PFSK-1 (cell line): Measurements from ENCODE around the gene MLF2.

Source experiments
- FOXP2 ChIP-seq: optimal IDR thresholded peaks from 2 replicates; pipeline ENCODE3; 2011; ENCODE audit warnings: borderline replicate concordance, control low read depth, inconsistent platforms; ENCODE audit not compliant: insufficient read depth; ENCODE audit errors: extremely low read length, extremely low read depth
- POLR2AphosphoS5 ChIP-seq: IDR thresholded peaks from 2 replicates; pipeline ENCODE4 v1.6.1; 2012; ENCODE audit warnings: low read depth, mild to moderate bottlenecking, control low read depth, low read length, moderate library complexity
- REST ChIP-seq, 2 experiments: IDR thresholded peaks; 2 replicates each; pipeline versions ENCODE4 v1.6.1 to v1.8.0; 2011 to 2012; ENCODE audit warnings: low read depth in 2 of 2, low read length in 2 of 2, control low read depth in 1 of 2, inconsistent platforms in 1 of 2, mild to moderate bottlenecking in 1 of 2, moderate library complexity in 1 of 2; ENCODE audit not compliant: insufficient read depth in 1 of 2
- SIN3A ChIP-seq: IDR thresholded peaks from 2 replicates; pipeline ENCODE4 v1.6.1; 2012; ENCODE audit warnings: mild to moderate bottlenecking, low read length, moderate library complexity, borderline replicate concordance; ENCODE audit not compliant: insufficient read depth
- TAF1 ChIP-seq: IDR thresholded peaks from 2 replicates; pipeline ENCODE4 v1.6.1; 2012; ENCODE audit warnings: low read length, control low read depth, borderline replicate concordance; ENCODE audit not compliant: insufficient read depth

The MLF2 gene

GRCh38 chr12:6777386-6777785, 24.4 kb upstream of the MLF2 start:
- TF ChIP-seq REST (IDR thresholded peaks at IDR 0.05; ENCODE audit: insufficient read depth in 1 of 2, low read depth in 2 of 2, low read length in 2 of 2) (no peak), POLR2AphosphoS5 (no peak), SIN3A (no peak), TAF1 (no peak), FOXP2 (no peak)

- TF ChIP-seq TAF1 (no peak), POLR2AphosphoS5 (no peak), SIN3A (no peak), FOXP2 (no peak), REST (IDR thresholded peaks at IDR 0.05; ENCODE audit: insufficient read depth in 1 of 2, low read depth in 2 of 2, low read length in 2 of 2) (no peak)
Measured at GRCh38 chr12:6775185-6776174, 22.5 kb upstream of the MLF2 start.

GRCh38 chr12:6774499-6775062, 21.6 kb upstream of the MLF2 start:
- TF ChIP-seq SIN3A (no peak), FOXP2 (no peak), REST (IDR thresholded peaks at IDR 0.05; ENCODE audit: insufficient read depth in 1 of 2, low read depth in 2 of 2, low read length in 2 of 2) (no peak), TAF1 (no peak), POLR2AphosphoS5 (no peak)

- TF ChIP-seq TAF1 (no peak), REST (IDR thresholded peaks at IDR 0.05; ENCODE audit: insufficient read depth in 1 of 2, low read depth in 2 of 2, low read length in 2 of 2) (no peak), FOXP2 (no peak), POLR2AphosphoS5 (no peak), SIN3A (no peak)
Measured at GRCh38 chr12:6773590-6774351, 20.8 kb upstream of the MLF2 start.
